ENCODE data around the gene TMEM238. TPM values are rescaled to one million over a fixed set of nuclear protein-coding genes. Genes with fewer than 3 reads are reported as not detected.

The TMEM238 gene
- total RNA-seq, 1 experiment from 2014 or later = 1.0 TPM

- H3K27me3 ChIP-seq (ENCODE audit: control insufficient read depth, insufficient read depth, low read length) = no peaks in the 10 kb centered on the region
- no peak overlapping the region for H3K4me3 ChIP-seq (ENCODE audit: insufficient read depth, low read depth, low read length)
- H3K36me3 ChIP-seq (replicated peaks; ENCODE audit: control insufficient read depth, insufficient read depth, low read length) = peaks cover 28% of the 10 kb centered on the region
- peak; percentile 65 for DNase-seq
Measured at GRCh38 chr19:55390461-55390880, 6.4 kb upstream of the TMEM238 start.

DNA sequence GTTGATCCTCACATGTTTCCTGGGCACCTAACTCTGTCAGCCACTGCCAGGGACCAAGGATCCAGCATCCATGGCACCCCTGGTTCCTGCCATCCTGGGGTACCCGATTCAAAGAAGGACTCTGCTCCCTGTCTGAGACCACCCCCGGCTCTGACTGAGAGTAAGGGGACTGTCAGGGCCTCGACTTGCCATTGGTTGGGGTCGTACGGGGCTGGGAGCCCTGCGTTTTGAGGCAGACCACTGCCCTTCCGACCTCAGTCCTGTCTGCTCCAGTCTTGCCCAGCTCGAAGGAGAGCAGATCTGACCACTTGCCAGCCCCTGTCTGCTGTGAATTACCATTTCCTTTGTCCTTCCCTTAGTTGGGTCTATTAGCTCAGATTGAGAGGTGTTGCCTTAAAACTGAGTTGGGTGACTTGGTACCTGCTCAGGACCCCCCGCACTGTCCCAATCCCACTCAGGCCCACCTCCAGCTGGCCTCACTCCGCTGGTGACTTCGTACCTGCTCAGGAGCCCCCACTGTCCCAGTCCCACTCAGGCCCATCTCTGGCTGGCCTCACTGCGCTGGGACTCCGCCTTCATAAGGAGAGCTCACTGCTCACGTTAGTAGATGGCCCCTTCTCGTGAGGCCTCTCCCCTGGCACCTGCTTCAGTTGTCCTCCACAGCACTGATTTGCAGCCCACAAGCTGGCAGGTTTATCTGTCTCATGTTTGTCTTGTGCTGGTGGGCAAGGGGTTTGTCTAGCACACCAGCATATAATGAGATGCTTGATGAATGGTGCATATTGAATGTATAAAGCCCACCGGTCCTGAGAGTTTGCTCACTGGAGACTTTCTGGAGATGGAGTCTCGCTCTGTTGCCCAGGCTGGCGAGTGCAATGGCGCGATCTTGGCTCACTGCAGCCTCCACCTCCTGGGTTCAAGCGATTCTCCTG, 5.6 kb upstream of the TMEM238 start:
- peaks cover 28% of the 10 kb centered on the region for H3K36me3 ChIP-seq (replicated peaks; ENCODE audit: control insufficient read depth, insufficient read depth, low read length)
- DNase-seq = peak; percentile 36
- no peak overlapping the region for H3K4me3 ChIP-seq (ENCODE audit: insufficient read depth, low read depth, low read length)
- no peaks in the 10 kb centered on the region; the same call in 1 of the 2 replicates for H3K27me3 ChIP-seq (ENCODE audit: control insufficient read depth, insufficient read depth, low read length)

- Histone ChIP-seq H3K4me3 (ENCODE audit: insufficient read depth, low read depth, low read length) (no peak overlapping the region), H3K36me3 (replicated peaks; ENCODE audit: control insufficient read depth, insufficient read depth, low read length) (peaks cover 28% of the 10 kb centered on the region), H3K27me3 (ENCODE audit: control insufficient read depth, insufficient read depth, low read length) (peaks cover 7% of the 10 kb centered on the region; the same call in 1 of the 2 replicates)
- DNase-seq = peak; percentile 38
Measured at GRCh38 chr19:55387736-55388497, 3.8 kb upstream of the TMEM238 start.

- H3K36me3 ChIP-seq (replicated peaks; ENCODE audit: control insufficient read depth, insufficient read depth, low read length) = peaks cover 28% of the 10 kb centered on the region
- peaks cover 13% of the 10 kb centered on the region; the same call in 1 of the 2 replicates for H3K27me3 ChIP-seq (ENCODE audit: control insufficient read depth, insufficient read depth, low read length)
- peak; percentile 33 for DNase-seq
- H3K4me3 ChIP-seq (ENCODE audit: insufficient read depth, low read depth, low read length) = peak overlapping the region; percentile 94
Measured at GRCh38 chr19:55386493-55386971, 2.4 kb upstream of the TMEM238 start.

- H3K4me3 ChIP-seq (ENCODE audit: insufficient read depth, low read depth, low read length) = peak within 1 kb of the TSS; percentile 94
- H3K27me3 ChIP-seq (ENCODE audit: control insufficient read depth, insufficient read depth, low read length) = peaks cover 13% of the 10 kb centered on the region; the same call in 1 of the 2 replicates
- DNase-seq = peak; percentile 96
- peaks cover 28% of the 10 kb centered on the region for H3K36me3 ChIP-seq (replicated peaks; ENCODE audit: control insufficient read depth, insufficient read depth, low read length)
Measured at GRCh38 chr19:55385724-55386492, 1.8 kb upstream of the TMEM238 start, which contains the start of gene RPL28. Gene RPL28, plus strand, starts transcription at chr19:55385932. Its CDS starts 426 bp downstream, at chr19:55386358.

DNA sequence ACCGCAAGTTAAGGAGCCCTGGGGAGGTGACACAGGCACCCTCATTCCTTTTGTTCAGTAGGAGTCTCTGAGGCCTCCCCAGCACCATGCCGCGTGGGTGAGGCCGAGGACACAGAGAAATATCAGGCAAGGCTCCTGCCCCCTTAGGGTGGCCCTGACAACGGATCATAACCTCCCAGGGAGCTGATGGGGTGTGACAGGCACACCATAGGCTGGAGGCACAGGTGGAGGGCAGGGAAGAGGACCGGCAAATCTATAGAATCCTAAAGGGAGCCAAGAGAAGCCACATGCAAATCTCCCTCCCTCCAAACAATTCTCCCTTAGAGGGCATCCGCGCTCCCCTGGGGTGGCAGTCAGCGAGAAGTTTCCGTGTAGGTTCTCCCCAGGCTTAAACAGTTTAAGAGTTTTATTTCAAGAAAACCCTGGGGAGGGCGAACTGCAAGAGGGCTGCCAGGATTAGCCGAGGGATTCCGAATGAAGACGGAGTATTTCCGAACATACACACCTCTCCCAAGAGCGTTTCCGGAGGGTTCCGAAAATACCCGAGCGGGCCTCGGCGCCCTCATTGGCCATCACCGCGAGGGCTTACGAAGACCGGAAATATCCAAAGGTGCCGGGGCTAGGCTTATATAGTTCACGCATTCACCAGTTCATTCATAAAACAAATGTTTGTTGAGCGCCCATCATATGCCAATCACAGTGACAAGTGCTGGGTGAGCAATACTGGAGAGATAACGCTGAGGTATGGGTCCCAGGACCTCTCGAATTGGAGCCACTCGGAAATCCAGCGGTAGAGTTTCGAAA, 1.0 kb upstream of the TMEM238 start:
- DNase-seq = peak; percentile 93
- H3K27me3 ChIP-seq (ENCODE audit: control insufficient read depth, insufficient read depth, low read length) = peaks cover 13% of the 10 kb centered on the region; the same call in 1 of the 2 replicates
- H3K36me3 ChIP-seq (replicated peaks; ENCODE audit: control insufficient read depth, insufficient read depth, low read length) = peaks cover 28% of the 10 kb centered on the region
- H3K4me3 ChIP-seq (ENCODE audit: insufficient read depth, low read depth, low read length) = peak overlapping the region; percentile 94

DNA sequence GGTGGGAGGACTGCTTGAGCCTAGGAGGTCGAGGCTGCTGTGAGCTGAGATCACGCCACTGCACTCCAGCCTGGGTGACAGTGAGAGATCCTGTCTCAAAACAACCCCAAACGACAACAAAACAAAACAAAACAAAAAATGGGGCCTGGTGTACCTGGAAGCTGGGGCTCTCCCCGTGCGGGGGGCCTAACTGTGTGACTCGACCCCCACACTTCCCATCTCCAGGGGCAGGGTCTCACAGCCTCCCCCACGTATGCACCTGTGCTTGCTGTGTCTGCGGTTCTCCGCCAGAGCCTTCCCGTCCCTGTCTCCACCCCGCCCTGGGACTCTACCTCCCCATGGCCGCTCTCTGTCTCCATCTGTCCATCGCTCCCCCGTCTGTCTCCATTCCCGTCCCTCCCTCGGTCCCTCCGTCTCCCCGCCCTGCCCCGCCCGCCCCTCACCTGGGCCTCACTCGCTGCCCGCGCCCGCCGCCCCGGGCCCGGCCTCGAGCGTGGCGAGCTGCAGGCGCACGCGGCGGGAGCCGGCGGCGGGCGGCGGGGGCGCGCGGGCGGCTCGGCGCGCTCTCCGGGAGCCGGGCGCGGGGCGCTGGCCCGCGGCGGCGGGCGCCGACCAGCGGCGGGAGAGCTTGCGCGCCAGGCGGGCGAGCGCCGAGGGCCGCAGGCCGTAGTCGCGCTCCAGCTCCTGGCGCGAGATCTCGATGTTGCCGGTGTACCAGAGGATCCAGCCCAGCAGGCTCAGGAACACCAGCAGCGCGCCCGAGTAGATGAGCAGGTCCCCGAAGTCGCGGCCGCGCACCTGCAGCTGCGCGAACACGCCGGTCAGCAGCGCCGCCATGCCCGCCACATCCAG, 587 bp downstream of the TMEM238 start:
- Histone ChIP-seq H3K27me3 (ENCODE audit: control insufficient read depth, insufficient read depth, low read length) (peaks cover 14% of the 10 kb centered on the region; the same call in 1 of the 2 replicates), H3K36me3 (replicated peaks; ENCODE audit: control insufficient read depth, insufficient read depth, low read length) (peaks cover 19% of the 10 kb centered on the region), H3K4me3 (ENCODE audit: insufficient read depth, low read depth, low read length) (peak overlapping the region; percentile 94)
- peak; percentile 88 for DNase-seq

DNA sequence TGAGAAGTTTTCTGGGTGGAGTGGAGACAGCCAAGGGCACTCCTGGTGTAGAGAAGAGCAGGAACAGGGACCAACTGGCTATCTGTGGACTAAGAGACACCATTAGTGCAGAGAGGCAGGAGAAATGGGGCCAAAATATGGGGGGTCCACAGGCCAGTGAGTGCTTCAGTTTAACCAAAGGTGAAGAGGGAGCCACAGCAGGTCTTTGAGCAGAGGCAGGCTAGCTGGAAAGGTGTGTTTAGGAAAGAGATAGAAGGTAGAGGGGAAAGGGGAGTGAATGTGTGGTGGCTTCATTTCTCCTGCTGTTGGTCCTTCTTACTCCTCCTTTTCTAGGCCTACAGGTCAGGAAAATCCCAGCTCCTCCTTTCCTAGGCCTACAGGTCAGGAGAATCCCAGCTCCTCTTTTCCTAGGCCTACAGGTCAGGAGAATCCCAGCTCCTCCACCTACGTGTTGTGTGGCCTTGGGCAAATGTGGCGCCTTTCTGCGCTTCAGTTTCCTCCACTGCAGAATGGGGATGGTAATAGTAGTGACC, 1.5 kb downstream of the TMEM238 start:
- peaks cover 20% of the 10 kb centered on the region for H3K27me3 ChIP-seq (ENCODE audit: control insufficient read depth, insufficient read depth, low read length)
- H3K4me3 ChIP-seq (ENCODE audit: insufficient read depth, low read depth, low read length) = no peak overlapping the region
- DNase-seq = no peak
- H3K36me3 ChIP-seq (replicated peaks; ENCODE audit: control insufficient read depth, insufficient read depth, low read length) = peaks cover 11% of the 10 kb centered on the region

DNA sequence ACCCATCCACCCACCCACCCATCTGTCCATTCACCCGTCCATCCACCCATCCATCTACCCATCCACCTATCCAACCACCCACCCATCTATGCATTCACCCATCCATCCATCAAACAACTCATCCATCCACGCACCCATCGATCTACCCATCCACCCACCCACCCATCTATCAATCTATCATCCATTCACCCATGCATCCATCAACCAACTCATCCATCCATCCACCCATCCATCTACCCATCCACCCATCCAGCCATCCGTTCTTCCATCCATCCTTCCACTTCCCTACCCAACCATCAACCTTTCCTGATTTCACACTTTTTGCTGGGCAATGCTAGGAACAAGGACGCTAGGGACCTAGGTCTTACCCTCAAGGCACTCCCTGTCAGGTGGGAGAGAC, 2.1 kb downstream of the TMEM238 start:
- no peak overlapping the region for H3K4me3 ChIP-seq (ENCODE audit: insufficient read depth, low read depth, low read length)
- peaks cover 23% of the 10 kb centered on the region for H3K27me3 ChIP-seq (ENCODE audit: control insufficient read depth, insufficient read depth, low read length)
- DNase-seq = no peak
- peaks cover 5% of the 10 kb centered on the region for H3K36me3 ChIP-seq (replicated peaks; ENCODE audit: control insufficient read depth, insufficient read depth, low read length)

GRCh38 chr19:55379174-55379573, 4.9 kb downstream of the TMEM238 start:
- no peak overlapping the region for H3K4me3 ChIP-seq (ENCODE audit: insufficient read depth, low read depth, low read length)
- H3K27me3 ChIP-seq (ENCODE audit: control insufficient read depth, insufficient read depth, low read length) = peaks cover 20% of the 10 kb centered on the region

GRCh38 chr19:55377356-55378131, 6.5 kb downstream of the TMEM238 start:
- DNase-seq = peak; percentile 89
- no peaks in the 10 kb centered on the region for H3K36me3 ChIP-seq (replicated peaks; ENCODE audit: control insufficient read depth, insufficient read depth, low read length)
- peak overlapping the region; percentile 43 for H3K4me3 ChIP-seq (ENCODE audit: insufficient read depth, low read depth, low read length)
- H3K27me3 ChIP-seq (ENCODE audit: control insufficient read depth, insufficient read depth, low read length) = peaks cover 12% of the 10 kb centered on the region

More at GRCh38 chr19:55379174-55379573, 4.9 kb downstream of the TMEM238 start:
- no peaks in the 10 kb centered on the region for H3K36me3 ChIP-seq (replicated peaks; ENCODE audit: control insufficient read depth, insufficient read depth, low read length)
- peak; percentile 40 for DNase-seq

All from H7 (cell line).